Astrocyte (in vitro differentiated cells and primary cell): Measurements from ENCODE around the gene CACNB2. TPM values are rescaled to one million over a fixed set of nuclear protein-coding genes. Genes with fewer than 3 reads are reported as not detected.

Experiments
- DNase-seq: peaks from one replicate; pipeline ENCODE4 v3.0.0-alpha.2; 2010; ENCODE audit warnings: low read depth
- FAIRE-seq: peaks from 2 replicates; lab custom pipeline; 2011; peaks lifted over from hg19 to GRCh38; lab: Jason Lieb, UNC
- H2AFZ ChIP-seq: 2 replicates; pipeline ENCODE4 v1.6.0; 2012; ENCODE audit warnings: low read depth, low read length, inconsistent platforms
- H3K27ac ChIP-seq: 2 replicates; pipeline ENCODE4 v1.5.1; 2011; ENCODE audit warnings: low read depth, low read length, inconsistent platforms
- H3K27me3 ChIP-seq: 2 replicates; pipeline ENCODE4 v1.6.0; 2011; ENCODE audit warnings: low read length, inconsistent platforms; ENCODE audit not compliant: insufficient read depth
- H3K36me3 ChIP-seq: 2 replicates; pipeline ENCODE4 v1.5.1; 2011; ENCODE audit warnings: low read length, inconsistent platforms; ENCODE audit not compliant: insufficient read depth
- H3K4me1 ChIP-seq: 2 replicates; pipeline ENCODE4 v1.5.1; 2011; ENCODE audit warnings: low read length, inconsistent platforms; ENCODE audit not compliant: insufficient read depth
- H3K4me2 ChIP-seq: 2 replicates; pipeline ENCODE4 v1.6.0; 2012; ENCODE audit warnings: low read length, inconsistent platforms
- H3K4me3 ChIP-seq: 2 replicates; pipeline ENCODE4 v1.5.1; 2011; ENCODE audit warnings: low read depth, mild to moderate bottlenecking, low read length, inconsistent platforms; ENCODE audit not compliant: insufficient read depth
- H3K79me2 ChIP-seq: 2 replicates; pipeline ENCODE4 v1.6.0; 2012; ENCODE audit warnings: mild to moderate bottlenecking, low read length, inconsistent platforms; ENCODE audit not compliant: insufficient read depth
- H3K9ac ChIP-seq: 2 replicates; pipeline ENCODE4 v1.6.0; 2012; ENCODE audit warnings: mild to moderate bottlenecking, low read length, inconsistent platforms
- H3K9me3 ChIP-seq: 2 replicates; pipeline ENCODE4 v1.5.1; 2012; ENCODE audit warnings: low read depth, mild to moderate bottlenecking, low read length, inconsistent platforms; ENCODE audit not compliant: insufficient read depth
- H4K20me1 ChIP-seq: 2 replicates; pipeline ENCODE4 v1.6.0; 2012; ENCODE audit warnings: low read length, inconsistent platforms; ENCODE audit not compliant: insufficient read depth
- H3K27ac Mint-ChIP-seq: one replicate; pipeline ENCODE4 v1.8.0; 2021; ENCODE audit warnings: mild to moderate bottlenecking, mixed read lengths; ENCODE audit not compliant: unreplicated experiment
- H3K27me3 Mint-ChIP-seq: one replicate; pipeline ENCODE4 v1.8.0; 2021; ENCODE audit warnings: low read depth, mixed read lengths; ENCODE audit not compliant: unreplicated experiment
- H3K36me3 Mint-ChIP-seq: one replicate; pipeline ENCODE4 v1.8.0; 2021; ENCODE audit warnings: low read depth, mixed read lengths; ENCODE audit not compliant: unreplicated experiment
- H3K4me1 Mint-ChIP-seq: one replicate; pipeline ENCODE4 v1.8.0; 2021; ENCODE audit warnings: low read depth, mixed read lengths; ENCODE audit not compliant: unreplicated experiment
- H3K4me3 Mint-ChIP-seq: one replicate; pipeline ENCODE4 v1.8.0; 2021; ENCODE audit warnings: mild to moderate bottlenecking, moderate library complexity, mixed read lengths; ENCODE audit not compliant: unreplicated experiment
- H3K9me3 Mint-ChIP-seq: one replicate; pipeline ENCODE4 v1.8.0; 2021; ENCODE audit warnings: mild to moderate bottlenecking, mixed read lengths; ENCODE audit not compliant: unreplicated experiment
- CTCF ChIP-seq: IDR thresholded peaks from 2 replicates; pipeline ENCODE4 v1.5.1; 2011; ENCODE audit warnings: low read depth, mild to moderate bottlenecking, inconsistent platforms, low read length, moderate library complexity; ENCODE audit not compliant: insufficient read depth
- EZH2 ChIP-seq: IDR thresholded peaks from 2 replicates; pipeline ENCODE4 v1.6.1; 2012; ENCODE audit warnings: mild to moderate bottlenecking, low read length, inconsistent platforms; ENCODE audit not compliant: insufficient read depth
- total RNA-seq: library from RNA; stranded (reverse); gene quantifications from 2 replicates; pipeline ENCODE4 v1.2.1, GENCODE V29; 2021

The CACNB2 gene
- total RNA-seq, 1 donor from 2014 or later, result 0.66 TPM

GRCh38 chr10:18219146-18219545, 78.9 kb downstream of the CACNB2 start:
- Histone ChIP-seq H3K9ac (no peak overlapping the region), H3K27ac (no peak overlapping the region), H3K9me3 (no peaks in the 10 kb centered on the region), H3K36me3 (no peaks in the 10 kb centered on the region), H4K20me1 (no peaks in the 10 kb centered on the region), H3K4me1 (no peaks in the 10 kb centered on the region), H3K4me2 (no peak overlapping the region), H3K79me2 (no peaks in the 10 kb centered on the region), H3K27me3 (no peaks in the 10 kb centered on the region), H2AFZ (no peak overlapping the region), H3K4me3 (no peak overlapping the region)
- FAIRE-seq (no peak), DNase-seq (no peak)
- Mint-ChIP-seq H3K9me3 (no peaks in the 10 kb centered on the region), H3K4me1 (peaks cover 2% of the 10 kb centered on the region), H3K27ac (no peak overlapping the region), H3K4me3 (no peak overlapping the region), H3K36me3 (no peaks in the 10 kb centered on the region), H3K27me3 (no peaks in the 10 kb centered on the region)
- no peak for TF ChIP-seq EZH2
- no peak for TF ChIP-seq CTCF

- no peaks in the 10 kb centered on the region for H3K27me3 Mint-ChIP-seq
- H3K27me3 ChIP-seq, result no peaks in the 10 kb centered on the region
- no peak overlapping the region for H3K27ac Mint-ChIP-seq
- DNase-seq (no peak), FAIRE-seq (no peak)
- no peaks in the 10 kb centered on the region for H3K79me2 ChIP-seq
- no peaks in the 10 kb centered on the region for H3K4me1 ChIP-seq
- H3K4me2 ChIP-seq, result no peak overlapping the region
- H3K36me3 ChIP-seq, result no peaks in the 10 kb centered on the region
- H3K4me1 Mint-ChIP-seq, result no peaks in the 10 kb centered on the region
- no peak overlapping the region for H2AFZ ChIP-seq
- no peak overlapping the region for H3K4me3 Mint-ChIP-seq
- TF ChIP-seq CTCF, result no peak
- no peak for TF ChIP-seq EZH2
- H4K20me1 ChIP-seq, result no peaks in the 10 kb centered on the region
- no peaks in the 10 kb centered on the region for H3K9me3 Mint-ChIP-seq
- H3K9me3 ChIP-seq, result no peaks in the 10 kb centered on the region
- no peak overlapping the region for H3K4me3 ChIP-seq
- no peak overlapping the region for H3K9ac ChIP-seq
- no peak overlapping the region for H3K27ac ChIP-seq
- no peaks in the 10 kb centered on the region for H3K36me3 Mint-ChIP-seq
Measured at GRCh38 chr10:18221123-18221522, 80.9 kb downstream of the CACNB2 start.

GRCh38 chr10:18221882-18222281, 81.7 kb downstream of the CACNB2 start:
- no peak overlapping the region for H2AFZ ChIP-seq
- H3K79me2 ChIP-seq, result no peaks in the 10 kb centered on the region
- H3K4me2 ChIP-seq, result no peak overlapping the region
- H3K36me3 Mint-ChIP-seq, result no peaks in the 10 kb centered on the region
- H3K9me3 Mint-ChIP-seq, result no peaks in the 10 kb centered on the region
- no peaks in the 10 kb centered on the region for H4K20me1 ChIP-seq
- no peaks in the 10 kb centered on the region for H3K27me3 Mint-ChIP-seq
- H3K27ac Mint-ChIP-seq, result no peak overlapping the region
- no peak overlapping the region for H3K9ac ChIP-seq
- no peaks in the 10 kb centered on the region for H3K27me3 ChIP-seq
- no peak overlapping the region for H3K4me3 Mint-ChIP-seq
- H3K4me3 ChIP-seq, result no peak overlapping the region
- H3K27ac ChIP-seq, result no peak overlapping the region
- H3K4me1 ChIP-seq, result no peaks in the 10 kb centered on the region
- TF ChIP-seq EZH2 (no peak), CTCF (no peak)
- DNase-seq (no peak), FAIRE-seq (no peak)
- no peaks in the 10 kb centered on the region for H3K9me3 ChIP-seq
- no peaks in the 10 kb centered on the region for H3K4me1 Mint-ChIP-seq
- H3K36me3 ChIP-seq, result no peaks in the 10 kb centered on the region
